NCI-H748 (cell line): ENCODE measurements around the gene GRID1.

Experiments used
- DNase-seq: peaks from one replicate; lab custom pipeline; 2025; ENCODE audit not compliant: unreplicated experiment; lab: John Stamatoyannopoulos, UW

The GRID1 gene

GRCh38 chr10:86153751-86154150 is 212.8 kb downstream of the GRID1 start:
- DNase-seq: no peak

GRCh38 chr10:86152911-86153310 is 213.7 kb downstream of the GRID1 start:
- DNase-seq: no peak

- DNase-seq: no peak
Observed at GRCh38 chr10:86152354-86152753, 214.2 kb downstream of the GRID1 start.

GRCh38 chr10:86151613-86152012 is 215.0 kb downstream of the GRID1 start:
- DNase-seq: no peak

- no peak for DNase-seq
Observed at GRCh38 chr10:86149257-86149656, 217.3 kb downstream of the GRID1 start.

GRCh38 chr10:86148117-86148516 is 218.5 kb downstream of the GRID1 start:
- no peak for DNase-seq

- DNase-seq: no peak
Observed at GRCh38 chr10:86144301-86144700, 222.3 kb downstream of the GRID1 start.

GRCh38 chr10:86141896-86142295 is 224.7 kb downstream of the GRID1 start:
- DNase-seq: no peak

GRCh38 chr10:86139066-86139657 is 227.4 kb downstream of the GRID1 start:
- DNase-seq: no peak

- DNase-seq: no peak
Observed at GRCh38 chr10:86138551-86139065, 228.0 kb downstream of the GRID1 start.

- DNase-seq: no peak
Observed at GRCh38 chr10:86137561-86137960, 229.0 kb downstream of the GRID1 start.

- DNase-seq: no peak
Observed at GRCh38 chr10:86136934-86137333, 229.7 kb downstream of the GRID1 start.

GRCh38 chr10:86135191-86135590 is 231.4 kb downstream of the GRID1 start:
- no peak for DNase-seq

- DNase-seq: no peak
Observed at GRCh38 chr10:86130737-86131475, 235.7 kb downstream of the GRID1 start.

- no peak for DNase-seq
Observed at GRCh38 chr10:86130041-86130440, 236.6 kb downstream of the GRID1 start.

GRCh38 chr10:86128360-86128759 is 238.2 kb downstream of the GRID1 start:
- no peak for DNase-seq

GRCh38 chr10:86127274-86127819 is 239.2 kb downstream of the GRID1 start:
- DNase-seq: no peak

- no peak for DNase-seq
Observed at GRCh38 chr10:86124734-86125133, 241.9 kb downstream of the GRID1 start.

GRCh38 chr10:86123715-86124114 is 242.9 kb downstream of the GRID1 start:
- DNase-seq: no peak

- no peak for DNase-seq
Observed at GRCh38 chr10:86123304-86123703, 243.3 kb downstream of the GRID1 start.

- no peak for DNase-seq
Observed at GRCh38 chr10:86122646-86123045, 243.9 kb downstream of the GRID1 start.

GRCh38 chr10:86121200-86121599 is 245.4 kb downstream of the GRID1 start:
- no peak for DNase-seq
